Progenitor cell of endocrine pancreas (in vitro differentiated cells): ENCODE results near the gene SPATS2L. TPM values are rescaled to one million over a fixed set of nuclear protein-coding genes. Genes with fewer than 3 reads are reported as not detected.

ENCODE experiments used
- DNase-seq: peaks from one replicate; pipeline ENCODE4 v3.0.0; 2021; ENCODE audit warnings: low spot score; ENCODE audit not compliant: unreplicated experiment
- H3K27ac Mint-ChIP-seq: 2 replicates; pipeline ENCODE4 v1.8.0; 2021; ENCODE audit warnings: mild to moderate bottlenecking, moderate library complexity, mixed read lengths
- H3K27me3 Mint-ChIP-seq: 2 replicates; pipeline ENCODE4 v1.8.0; 2021; ENCODE audit warnings: mixed read lengths
- H3K36me3 Mint-ChIP-seq: 2 replicates; pipeline ENCODE4 v1.8.0; 2022; ENCODE audit warnings: mixed read lengths; ENCODE audit not compliant: insufficient read depth
- H3K4me1 Mint-ChIP-seq: 2 replicates; pipeline ENCODE4 v1.8.0; 2021; ENCODE audit warnings: low read depth, mixed read lengths
- H3K4me3 Mint-ChIP-seq: 2 replicates; pipeline ENCODE4 v1.8.0; 2021; ENCODE audit warnings: low read depth, mild to moderate bottlenecking, moderate library complexity, mixed read lengths
- H3K9me3 Mint-ChIP-seq: 2 replicates; pipeline ENCODE4 v1.8.0; 2021; ENCODE audit warnings: low read depth, mixed read lengths
- CTCF ChIP-seq: fragments of 200-600 bp; sonication (generic); IDR thresholded peaks from one replicate; pipeline ENCODE4 v1.5.0; 2021; ENCODE audit warnings: antibody characterized with exemption, mild to moderate bottlenecking; ENCODE audit not compliant: unreplicated experiment
- total RNA-seq: library from RNA; stranded (reverse); gene quantifications from 2 replicates; pipeline ENCODE4 v1.2.1, GENCODE V29; 2021

The SPATS2L gene
- total RNA-seq, 1 donor from 2014 or later, result 110 TPM

- DNase-seq, result no peak
- H3K9me3 Mint-ChIP-seq, result peaks cover 5% of the 10 kb centered on the region
- H3K4me1 Mint-ChIP-seq, result no peaks in the 10 kb centered on the region
- no peak for TF ChIP-seq CTCF
- H3K27ac Mint-ChIP-seq, result peak overlapping the region; percentile 64
- H3K36me3 Mint-ChIP-seq, result peaks cover 44% of the 10 kb centered on the region
- H3K27me3 Mint-ChIP-seq, result no peaks in the 10 kb centered on the region
- no peak overlapping the region for H3K4me3 Mint-ChIP-seq
These were observed 132.4 kb downstream of the SPATS2L start for GRCh38 chr2:200438846-200439245.

- TF ChIP-seq CTCF, result no peak
- no peak for DNase-seq
- Mint-ChIP-seq H3K9me3 (peaks cover 5% of the 10 kb centered on the region), H3K4me1 (no peaks in the 10 kb centered on the region), H3K36me3 (peaks cover 50% of the 10 kb centered on the region), H3K27ac (no peak overlapping the region), H3K4me3 (no peak overlapping the region), H3K27me3 (no peaks in the 10 kb centered on the region)
These were observed 133.5 kb downstream of the SPATS2L start for GRCh38 chr2:200439981-200440380.

GRCh38 chr2:200442471-200442870 is 136.0 kb downstream of the SPATS2L start:
- no peaks in the 10 kb centered on the region for H3K4me1 Mint-ChIP-seq
- H3K27me3 Mint-ChIP-seq, result no peaks in the 10 kb centered on the region
- no peaks in the 10 kb centered on the region for H3K9me3 Mint-ChIP-seq
- no peak overlapping the region for H3K27ac Mint-ChIP-seq
- TF ChIP-seq CTCF, result no peak
- H3K4me3 Mint-ChIP-seq, result no peak overlapping the region
- H3K36me3 Mint-ChIP-seq, result peaks cover 41% of the 10 kb centered on the region
- DNase-seq, result no peak

- Mint-ChIP-seq H3K4me1 (no peaks in the 10 kb centered on the region), H3K4me3 (no peak overlapping the region), H3K27me3 (no peaks in the 10 kb centered on the region), H3K27ac (no peak overlapping the region), H3K36me3 (peaks cover 37% of the 10 kb centered on the region), H3K9me3 (no peaks in the 10 kb centered on the region)
- no peak for DNase-seq
- TF ChIP-seq CTCF, result no peak
These were observed 136.9 kb downstream of the SPATS2L start for GRCh38 chr2:200443376-200443775.

GRCh38 chr2:200443916-200444315 is 137.4 kb downstream of the SPATS2L start:
- no peak for TF ChIP-seq CTCF
- no peak overlapping the region for H3K4me3 Mint-ChIP-seq
- no peaks in the 10 kb centered on the region for H3K27me3 Mint-ChIP-seq
- no peak overlapping the region for H3K27ac Mint-ChIP-seq
- no peaks in the 10 kb centered on the region for H3K9me3 Mint-ChIP-seq
- H3K4me1 Mint-ChIP-seq, result no peaks in the 10 kb centered on the region
- no peak for DNase-seq
- H3K36me3 Mint-ChIP-seq, result peaks cover 40% of the 10 kb centered on the region
